HG02852 (cell line): ENCODE results near the gene ST3GAL5.

ENCODE experiments used
- ATAC-seq: cut with Tn5 transposase; IDR thresholded peaks from one replicate; pipeline ENCODE4 v1.9.1; 2021; ENCODE audit warnings: mild to moderate bottlenecking, moderate library complexity; ENCODE audit not compliant: unreplicated experiment

The ST3GAL5 gene

GRCh38 chr2:85867556-85868292, 21.1 kb downstream of the ST3GAL5 start:
- ATAC-seq = no peak

DNA sequence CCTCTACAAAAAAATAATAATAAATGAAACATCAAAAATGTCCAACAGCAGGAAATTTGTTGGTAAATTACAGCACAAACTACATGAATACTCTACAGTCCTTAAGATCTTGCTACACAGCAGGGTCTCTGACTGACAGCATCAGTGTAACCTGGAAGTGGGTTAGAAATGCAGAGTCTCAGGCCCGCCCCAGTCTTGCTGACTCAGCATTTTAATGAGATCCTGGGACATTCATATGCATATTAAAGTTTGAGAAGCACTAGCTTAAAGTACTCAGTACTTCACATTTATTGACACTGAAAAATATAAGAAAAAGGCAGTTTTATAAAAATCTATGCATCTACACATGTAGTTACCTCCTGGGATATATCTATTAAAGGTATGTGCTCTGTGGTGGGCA, 21.7 kb downstream of the ST3GAL5 start:
- ATAC-seq = no peak

DNA sequence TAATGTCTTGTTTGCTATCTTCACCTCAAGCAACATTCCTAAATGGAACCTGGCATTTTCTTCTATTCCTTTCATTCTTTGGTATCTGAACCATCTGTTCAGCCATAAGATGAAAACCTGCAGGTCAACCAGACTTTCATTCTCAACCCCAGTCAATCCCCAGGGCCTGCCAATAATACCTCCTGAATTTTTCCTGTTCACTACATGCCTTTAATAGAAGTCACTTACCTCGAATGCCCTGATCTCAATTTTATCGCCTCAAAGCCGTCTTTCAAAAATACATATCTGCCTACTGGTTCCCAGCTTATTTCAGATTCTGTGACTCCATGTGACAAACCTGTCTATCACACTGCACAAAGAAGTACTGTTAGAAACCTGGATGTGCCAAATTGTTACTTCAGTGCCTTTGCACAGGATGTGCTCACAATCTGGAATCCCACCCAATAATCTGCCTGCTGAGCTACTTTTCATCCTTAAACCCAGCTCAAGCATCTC, 22.6 kb downstream of the ST3GAL5 start:
- no peak for ATAC-seq

GRCh38 chr2:85865539-85866164, 23.1 kb downstream of the ST3GAL5 start:
- peak; percentile 89 for ATAC-seq

- no peak for ATAC-seq
Observed at GRCh38 chr2:85864654-85865053, 24.1 kb downstream of the ST3GAL5 start.

DNA sequence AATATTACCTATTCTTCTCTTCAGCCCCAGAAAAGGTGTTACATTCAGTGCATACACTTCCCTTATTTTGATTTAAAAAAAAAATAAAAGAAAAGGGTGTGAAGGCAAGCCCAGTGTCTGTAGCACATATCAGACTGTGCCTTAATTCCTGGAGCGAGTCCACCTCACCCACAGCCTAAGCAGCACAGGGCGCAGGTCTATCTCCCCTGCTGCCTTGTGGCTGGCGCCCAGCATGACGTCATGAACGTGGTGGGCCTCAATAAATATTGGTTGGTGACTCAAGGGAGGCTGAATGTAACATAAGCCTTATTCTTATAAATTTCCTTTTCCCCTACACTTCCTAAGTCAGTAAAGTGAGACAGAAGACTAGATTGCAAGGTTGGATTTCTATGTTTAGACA, 26.4 kb downstream of the ST3GAL5 start:
- no peak for ATAC-seq

GRCh38 chr2:85861650-85862049, 27.1 kb downstream of the ST3GAL5 start:
- ATAC-seq = no peak

- ATAC-seq = no peak
Observed at GRCh38 chr2:85861180-85861579, 27.6 kb downstream of the ST3GAL5 start.

GRCh38 chr2:85858841-85859240, 29.9 kb downstream of the ST3GAL5 start:
- no peak for ATAC-seq

DNA sequence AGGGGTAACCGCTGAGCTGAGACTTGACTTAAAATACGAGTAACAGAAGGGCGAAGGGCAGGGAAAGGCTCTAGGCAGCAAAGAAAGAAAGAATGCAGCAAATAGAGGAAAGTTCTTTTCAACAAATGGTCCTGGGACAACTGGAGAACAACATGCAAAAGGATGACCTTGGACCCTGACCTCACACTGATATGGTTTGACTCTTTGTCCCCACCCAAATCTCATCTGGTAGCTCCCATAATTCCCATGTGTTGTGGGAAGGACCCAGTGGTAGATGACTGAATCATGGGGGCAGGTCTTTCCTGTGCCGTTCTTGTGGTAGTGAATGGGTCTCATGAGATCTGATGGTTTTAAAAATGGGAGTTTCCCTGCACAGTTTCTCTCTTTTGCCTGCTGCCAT, 33.9 kb downstream of the ST3GAL5 start:
- ATAC-seq = no peak

GRCh38 chr2:85854166-85854509, 34.7 kb downstream of the ST3GAL5 start:
- peak; percentile 23 for ATAC-seq

GRCh38 chr2:85853499-85854165, 35.2 kb downstream of the ST3GAL5 start:
- peak; percentile 44 for ATAC-seq

- ATAC-seq = peak; percentile 64
Observed at GRCh38 chr2:85852937-85853498, 35.8 kb downstream of the ST3GAL5 start.

GRCh38 chr2:85852152-85852840, 36.5 kb downstream of the ST3GAL5 start:
- no peak for ATAC-seq

DNA sequence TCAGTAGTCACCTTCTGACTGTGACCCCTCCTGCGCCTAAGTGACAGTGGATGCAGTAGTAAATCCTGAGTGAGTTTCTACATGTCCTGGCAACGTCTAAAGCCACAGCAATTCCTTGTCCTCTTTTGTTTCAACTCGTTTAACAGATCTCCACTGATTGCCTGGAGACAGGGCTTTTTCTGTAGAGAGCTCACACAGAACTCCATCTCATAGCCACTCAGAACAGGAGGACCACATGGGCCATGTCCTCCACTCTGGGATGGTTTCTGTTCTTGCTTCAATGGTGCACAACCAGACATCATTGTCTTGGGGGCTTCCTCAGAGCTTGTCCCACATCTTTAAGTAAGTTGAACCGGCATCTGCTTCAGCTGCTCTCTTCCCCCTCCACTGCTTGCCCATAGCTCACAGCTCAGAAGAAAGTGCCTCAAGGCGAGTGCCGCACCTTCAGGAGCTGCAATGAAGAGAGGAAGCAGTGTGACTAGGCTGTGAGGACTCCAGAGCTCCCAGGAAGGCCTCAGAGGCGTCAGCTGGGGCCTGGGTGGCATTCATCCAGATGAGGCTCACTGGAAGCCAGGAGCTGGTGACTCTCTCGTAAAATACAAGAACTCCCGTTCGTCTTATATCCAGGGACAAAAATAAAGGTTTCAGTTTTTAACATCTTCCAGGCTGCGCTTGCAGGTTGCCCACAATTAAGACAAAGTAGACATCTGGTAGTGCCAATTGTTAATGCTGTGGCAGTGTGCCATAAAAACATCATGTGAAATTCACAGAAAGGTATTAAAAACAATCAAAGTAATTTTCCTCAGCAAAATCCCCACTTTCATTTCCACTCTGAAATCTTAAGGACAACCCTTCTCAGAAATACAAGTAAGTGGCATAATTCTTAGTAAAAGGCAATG, 37.3 kb downstream of the ST3GAL5 start:
- no peak for ATAC-seq

- no peak for ATAC-seq
Observed at GRCh38 chr2:85850451-85850850, 38.3 kb downstream of the ST3GAL5 start.

DNA sequence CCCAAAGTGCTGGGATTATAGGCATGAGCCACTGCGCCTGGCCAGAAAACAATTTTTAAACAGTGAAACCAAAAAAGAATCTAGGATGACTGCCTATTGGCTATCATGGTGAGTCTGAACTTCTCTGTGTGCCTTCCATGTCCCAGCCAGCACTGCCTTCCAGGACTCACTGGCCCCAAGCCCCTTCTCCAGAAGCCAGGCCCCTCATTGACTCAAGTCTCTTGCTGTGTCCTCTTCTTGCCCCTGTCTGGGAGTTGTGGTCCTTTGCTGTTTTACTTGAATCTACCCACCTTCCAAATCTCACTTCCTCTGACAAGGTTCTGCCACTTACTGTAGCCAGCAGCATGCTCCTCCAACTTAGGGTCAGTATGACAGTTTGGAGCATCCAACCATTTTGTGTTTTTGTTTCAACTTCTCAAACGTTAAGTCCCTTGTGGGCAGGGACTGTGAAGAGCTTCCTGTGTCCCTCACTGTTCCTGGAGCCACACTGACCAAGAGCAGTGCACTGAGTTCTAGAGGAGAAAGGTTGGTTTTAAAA, 41.7 kb downstream of the ST3GAL5 start:
- ATAC-seq = peak; percentile 54

- ATAC-seq = no peak
Observed at GRCh38 chr2:85846411-85846810, 42.4 kb downstream of the ST3GAL5 start.

DNA sequence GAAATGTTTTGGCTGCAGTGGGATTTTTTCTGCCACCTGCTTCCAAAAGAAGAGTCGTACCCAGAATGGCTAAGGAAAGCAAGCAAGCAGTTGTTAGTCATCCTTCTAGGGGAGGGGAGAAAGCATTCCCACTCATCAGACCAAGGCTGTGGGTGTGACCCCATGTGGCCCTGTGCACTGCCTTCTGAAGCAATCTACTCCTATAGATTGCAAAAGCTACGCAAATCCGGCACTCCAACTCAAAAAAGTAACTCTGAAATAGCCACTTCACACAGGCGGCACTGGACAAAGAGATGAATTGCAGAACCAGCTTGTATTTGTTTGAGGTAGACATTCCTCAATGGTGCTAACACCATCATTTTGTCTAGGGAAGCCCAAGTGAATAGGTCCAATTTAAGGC, 44.3 kb downstream of the ST3GAL5 start:
- ATAC-seq = no peak

GRCh38 chr2:85843543-85843942, 45.2 kb downstream of the ST3GAL5 start:
- no peak for ATAC-seq
